ENCODE results near the gene TAF11L2.
"Not testable (repeated sequence)": the region's sequence is repeated elsewhere in the genome, so short reads cannot be mapped to it uniquely, and the experiment has no call there.

GRCh38 chr5:17526504-17526903, 28.5 kb downstream of the TAF11L2 start:
- TF ChIP-seq NFIC (IDR thresholded peaks at IDR 0.05; ENCODE audit: borderline replicate concordance); CTCF (IDR thresholded peaks at IDR 0.05); USF1 (IDR thresholded peaks at IDR 0.05; ENCODE audit: borderline replicate concordance, low read depth): not testable (repeated sequence)

Measured in SK-N-SH (cell line).